Gastrocnemius medialis (tissue), 4 donors: ENCODE results near the gene HDAC4.

ENCODE experiments used
- CTCF ChIP-seq, 5 experiments: fragments of 450-650 bp in 3 of 5; fragments of 200-600 bp in 2 of 5; sonication (generic) in 2 of 5; IDR thresholded peaks in 4 of 5; conservative IDR thresholded peaks in 1 of 5; 1 replicate in 4 of 5; 2 replicates in 1 of 5; pipeline ENCODE4 v1.5.1; 2016 to 2019; ENCODE audit warnings: antibody characterized with exemption in 5 of 5, mild to moderate bottlenecking in 3 of 5, moderate library complexity in 3 of 5
- POLR2A ChIP-seq, 2 donors: fragments of 450-650 bp; IDR thresholded peaks; one replicate each; pipeline ENCODE4 v1.6.1; 2017; ENCODE audit warnings: antibody characterized with exemption in 2 of 2, mild to moderate bottlenecking in 2 of 2, moderate library complexity in 2 of 2

- no peak for TF ChIP-seq CTCF (IDR thresholded peaks at IDR 0.05 in 4 of 5, conservative IDR thresholded peaks at IDR 0.05 in 1 of 5)
- no peak for TF ChIP-seq POLR2A (IDR thresholded peaks at IDR 0.05)
Measured at GRCh38 chr2:239109041-239109927, 291.5 kb downstream of the HDAC4 start.
